GM20000 (cell line): ENCODE data around the gene TMEM256.

Source experiments
- DNase-seq: peaks from one replicate; pipeline ENCODE4 v3.0.0; 2012; ENCODE audit warnings: low spot score
- CTCF ChIP-seq: IDR thresholded peaks from 2 replicates; pipeline ENCODE4 v1.5.1; 2012; ENCODE audit warnings: mild to moderate bottlenecking, control low read depth; ENCODE audit errors: extremely low read depth, missing control alignments

TMEM256 gene

GRCh38 chr17:7427549-7427948, 23.7 kb upstream of the TMEM256 start:
- DNase-seq, result no peak
- no peak for TF ChIP-seq CTCF

- TF ChIP-seq CTCF, result no peak
Observed at GRCh38 chr17:7426896-7427489, 23.1 kb upstream of the TMEM256 start.

GRCh38 chr17:7426203-7426863, 22.4 kb upstream of the TMEM256 start:
- no peak for TF ChIP-seq CTCF
- no peak for DNase-seq

More at GRCh38 chr17:7426896-7427489, 23.1 kb upstream of the TMEM256 start:
- DNase-seq, result no peak

GRCh38 chr17:7425756-7426155, 21.9 kb upstream of the TMEM256 start:
- DNase-seq, result no peak
- TF ChIP-seq CTCF, result no peak

GRCh38 chr17:7425316-7425715, 21.4 kb upstream of the TMEM256 start, which contains the start of gene SPEM2:
Gene SPEM2, plus strand, starts transcription at chr17:7425616. Its CDS starts 73 bp downstream, at chr17:7425689.
- TF ChIP-seq CTCF, result no peak

GRCh38 chr17:7423679-7424078, 19.8 kb upstream of the TMEM256 start:
- TF ChIP-seq CTCF, result no peak
- no peak for DNase-seq

More at GRCh38 chr17:7425316-7425715, 21.4 kb upstream of the TMEM256 start, which contains the start of gene SPEM2:
- no peak for DNase-seq

GRCh38 chr17:7421186-7421585, 17.3 kb upstream of the TMEM256 start:
- TF ChIP-seq CTCF, result no peak
- DNase-seq, result no peak
